Tibial nerve (tissue), 4 donors: ENCODE data around the gene MYOD1. TPM values are rescaled to one million over a fixed set of nuclear protein-coding genes. Genes with fewer than 3 reads are reported as not detected.

Source experiments
- DNase-seq, 2 donors: peaks; one replicate each; pipeline ENCODE4 v3.0.0-alpha.2; 2019; ENCODE audit warnings: low spot score in 2 of 2
- H3K27ac ChIP-seq, 4 donors: fragments of 200-600 bp; sonication (generic) in 3 of 4; one replicate each; pipeline ENCODE4 v1.5.1; 2017 to 2019; ENCODE audit warnings: mild to moderate bottlenecking in 1 of 4
- H3K27me3 ChIP-seq, 2 donors: fragments of 200-600 bp; sonication (generic) in 1 of 2; one replicate each; pipeline versions ENCODE4 v1.5.1 to v1.6.0; 2017 to 2019
- H3K36me3 ChIP-seq, 3 donors: fragments of 200-600 bp; sonication (generic); one replicate each; pipeline ENCODE4 v1.5.1; 2018 to 2019
- H3K4me1 ChIP-seq, 4 donors: fragments of 200-600 bp; sonication (generic) in 3 of 4; one replicate each; pipeline ENCODE4 v1.5.1; 2017 to 2019
- H3K4me3 ChIP-seq, 4 donors: fragments of 200-600 bp; sonication (generic) in 3 of 4; one replicate each; pipeline ENCODE4 v1.5.1; 2017 to 2019; ENCODE audit warnings: mild to moderate bottlenecking in 1 of 4, moderate library complexity in 1 of 4
- H3K9me3 ChIP-seq, 4 donors: fragments of 200-600 bp; sonication (generic) in 3 of 4; one replicate each; pipeline ENCODE4 v1.5.1; 2017 to 2019
- EP300 ChIP-seq, 2 donors: sonication (generic); formaldehyde crosslinking; IDR thresholded peaks; one replicate each; pipeline ENCODE4 v1.6.1; 2017; ENCODE audit warnings: antibody characterized with exemption in 2 of 2, mild to moderate bottlenecking in 1 of 2
- POLR2A ChIP-seq, 2 donors: fragments of 450-650 bp; IDR thresholded peaks; one replicate each; pipeline ENCODE4 v1.6.1; 2017; ENCODE audit warnings: antibody characterized with exemption in 2 of 2, mild to moderate bottlenecking in 2 of 2, moderate library complexity in 2 of 2
- WGBS, 2 donors: methylation state at CpG; one replicate each; pipeline ENCODE4 v1.1.5; 2018; 5-methylcytosine and 5-hydroxymethylcytosine counted together
- total RNA-seq, 4 donors: library from RNA; depleted of rRNA; stranded (reverse); fragments of >200 nt; gene quantifications; one replicate each; pipeline ENCODE4 v1.1.0, GENCODE V29; 2016
- TF ChIP-seq, protein P1 (sequence below), 5 experiments: fragments of 200-600 bp in 3 of 5; fragments of 450-650 bp in 2 of 5; sonication (generic) in 3 of 5; IDR thresholded peaks; one replicate each; pipeline ENCODE4 v1.5.1; 2016 to 2019; ENCODE audit warnings: antibody characterized with exemption in 5 of 5, mild to moderate bottlenecking in 3 of 5, moderate library complexity in 2 of 5

MYOD1 gene
- total RNA-seq, 4 donors from 2014 or later, result not detected

DNA sequence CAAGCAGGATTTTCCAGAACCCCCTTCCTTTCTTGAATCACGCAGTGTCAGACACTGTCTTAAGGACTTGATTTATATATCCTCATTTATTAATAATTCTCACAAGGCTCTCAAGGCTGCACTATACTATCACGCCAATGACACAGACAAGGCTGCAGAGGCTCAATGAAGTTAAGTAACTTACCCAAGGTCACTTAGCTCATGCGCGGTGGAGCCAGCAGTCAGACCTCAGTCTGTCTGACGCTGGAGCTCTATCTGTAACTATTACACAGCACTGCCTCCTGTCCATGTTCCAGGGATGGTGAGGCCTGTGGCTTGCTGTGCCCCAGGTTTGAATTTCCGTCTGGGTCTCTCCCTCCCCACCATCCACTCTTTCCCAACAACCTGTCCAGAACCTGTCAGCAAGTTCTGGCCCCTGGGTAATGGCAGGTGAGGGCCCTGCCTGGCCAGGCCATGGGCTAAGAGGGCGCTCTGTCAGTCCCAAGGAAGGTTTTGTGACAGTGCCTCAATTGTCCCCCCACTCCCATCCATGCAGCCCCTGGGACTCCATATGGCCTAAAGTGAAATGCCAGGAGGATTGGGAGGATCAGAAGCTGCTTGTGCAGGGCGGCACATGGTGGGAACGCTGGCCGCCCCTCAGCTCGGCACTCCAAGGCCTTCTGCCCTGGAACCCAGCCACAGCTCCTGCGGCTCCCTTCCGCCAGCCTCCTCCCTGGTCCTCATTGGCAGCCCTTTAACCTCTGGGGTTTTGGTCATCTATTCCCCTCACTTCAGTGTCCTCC, 23.8 kb downstream of the MYOD1 start:
- peaks cover 0 to 36% of the 10 kb centered on the region in 2 donors for H3K27me3 ChIP-seq
- H3K4me3 ChIP-seq, result no peak overlapping the region
- H3K27ac ChIP-seq, result no peak overlapping the region
- no peak for DNase-seq
- 82 to 87% methylated on average over 13 of the region's 13 CpGs for WGBS, 2 donors
- TF ChIP-seq, protein P1, sequence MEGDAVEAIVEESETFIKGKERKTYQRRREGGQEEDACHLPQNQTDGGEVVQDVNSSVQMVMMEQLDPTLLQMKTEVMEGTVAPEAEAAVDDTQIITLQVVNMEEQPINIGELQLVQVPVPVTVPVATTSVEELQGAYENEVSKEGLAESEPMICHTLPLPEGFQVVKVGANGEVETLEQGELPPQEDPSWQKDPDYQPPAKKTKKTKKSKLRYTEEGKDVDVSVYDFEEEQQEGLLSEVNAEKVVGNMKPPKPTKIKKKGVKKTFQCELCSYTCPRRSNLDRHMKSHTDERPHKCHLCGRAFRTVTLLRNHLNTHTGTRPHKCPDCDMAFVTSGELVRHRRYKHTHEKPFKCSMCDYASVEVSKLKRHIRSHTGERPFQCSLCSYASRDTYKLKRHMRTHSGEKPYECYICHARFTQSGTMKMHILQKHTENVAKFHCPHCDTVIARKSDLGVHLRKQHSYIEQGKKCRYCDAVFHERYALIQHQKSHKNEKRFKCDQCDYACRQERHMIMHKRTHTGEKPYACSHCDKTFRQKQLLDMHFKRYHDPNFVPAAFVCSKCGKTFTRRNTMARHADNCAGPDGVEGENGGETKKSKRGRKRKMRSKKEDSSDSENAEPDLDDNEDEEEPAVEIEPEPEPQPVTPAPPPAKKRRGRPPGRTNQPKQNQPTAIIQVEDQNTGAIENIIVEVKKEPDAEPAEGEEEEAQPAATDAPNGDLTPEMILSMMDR (IDR thresholded peaks at IDR 0.05), result no peak
- no peak for TF ChIP-seq POLR2A (IDR thresholded peaks at IDR 0.05)
- TF ChIP-seq EP300 (IDR thresholded peaks at IDR 0.05), result no peak
- H3K4me1 ChIP-seq, result no peaks in the 10 kb centered on the region
- no peaks in the 10 kb centered on the region for H3K36me3 ChIP-seq
- H3K9me3 ChIP-seq, result no peaks in the 10 kb centered on the region

DNA sequence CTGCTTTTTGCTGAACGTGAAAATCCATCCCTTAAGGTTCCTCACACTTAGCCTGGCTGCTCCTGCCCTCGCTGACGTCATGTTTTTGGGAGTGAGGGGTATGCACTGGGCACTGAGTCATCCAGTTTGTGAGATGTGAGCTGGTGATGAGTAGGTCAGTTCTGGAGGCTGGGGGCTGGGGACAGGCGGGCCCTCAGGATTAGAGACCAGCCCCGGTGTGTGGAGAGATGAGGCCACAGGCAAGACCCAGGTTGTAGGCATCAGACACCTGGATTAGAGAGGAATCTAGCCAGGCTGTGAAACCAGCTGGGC, 24.4 kb downstream of the MYOD1 start:
- Histone ChIP-seq H3K9me3 (no peaks in the 10 kb centered on the region), H3K36me3 (no peaks in the 10 kb centered on the region), H3K27ac (no peak overlapping the region), H3K4me1 (no peaks in the 10 kb centered on the region), H3K4me3 (no peak overlapping the region), H3K27me3 (peaks cover 0 to 31% of the 10 kb centered on the region in 2 donors)
- DNase-seq, result no peak
- WGBS, 2 donors, result 73 to 84% methylated on average over 5 of the region's 5 CpGs
- no peak for TF ChIP-seq EP300 (IDR thresholded peaks at IDR 0.05)
- no peak for TF ChIP-seq POLR2A (IDR thresholded peaks at IDR 0.05)
- TF ChIP-seq, protein P1 (IDR thresholded peaks at IDR 0.05), result no peak

DNA sequence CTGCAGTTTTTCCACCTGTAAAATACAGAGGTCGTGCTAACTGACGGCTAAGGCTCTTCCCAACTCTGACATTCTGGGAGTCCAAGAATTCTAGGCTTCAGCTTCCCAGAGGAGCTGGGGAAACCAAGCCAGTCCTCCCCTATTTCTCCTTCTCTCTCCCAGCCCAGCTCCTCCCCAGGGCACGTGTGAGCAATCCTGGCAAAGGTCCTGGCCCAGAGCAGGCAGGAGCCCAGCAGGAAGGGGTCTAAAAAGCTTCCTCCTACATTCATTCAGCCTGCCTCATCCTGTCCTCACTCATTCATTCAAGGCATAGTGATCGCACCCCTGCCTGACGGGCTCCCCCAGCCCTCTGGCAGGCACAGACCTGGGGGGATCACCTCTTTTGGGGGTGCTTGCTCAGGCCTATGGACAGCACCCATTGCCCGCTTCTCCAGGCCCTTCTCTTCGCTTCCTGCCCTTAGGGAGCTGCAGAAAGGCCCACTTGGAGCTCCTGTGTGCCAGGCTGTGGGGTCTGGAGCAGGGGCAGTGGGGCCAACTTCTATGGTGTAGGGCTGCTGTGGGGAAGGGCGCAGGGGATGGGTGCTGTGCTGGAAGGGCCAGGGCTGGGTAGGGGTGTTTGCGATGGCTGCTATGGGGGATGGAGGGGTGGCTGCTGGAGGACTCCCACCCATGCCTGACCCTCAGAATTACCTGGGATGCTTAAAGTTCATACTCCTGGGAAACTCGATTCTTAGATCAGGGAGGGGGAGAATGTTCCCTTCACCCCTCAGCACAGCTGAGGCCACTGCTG, 25.0 kb downstream of the MYOD1 start:
- WGBS, 2 donors, result 70 to 76% methylated on average over 9 to 10 of the region's 10 CpGs
- no peak overlapping the region for H3K4me3 ChIP-seq
- no peak for TF ChIP-seq POLR2A (IDR thresholded peaks at IDR 0.05)
- TF ChIP-seq, protein P1 (IDR thresholded peaks at IDR 0.05), result no peak
- TF ChIP-seq EP300 (IDR thresholded peaks at IDR 0.05), result no peak

DNA sequence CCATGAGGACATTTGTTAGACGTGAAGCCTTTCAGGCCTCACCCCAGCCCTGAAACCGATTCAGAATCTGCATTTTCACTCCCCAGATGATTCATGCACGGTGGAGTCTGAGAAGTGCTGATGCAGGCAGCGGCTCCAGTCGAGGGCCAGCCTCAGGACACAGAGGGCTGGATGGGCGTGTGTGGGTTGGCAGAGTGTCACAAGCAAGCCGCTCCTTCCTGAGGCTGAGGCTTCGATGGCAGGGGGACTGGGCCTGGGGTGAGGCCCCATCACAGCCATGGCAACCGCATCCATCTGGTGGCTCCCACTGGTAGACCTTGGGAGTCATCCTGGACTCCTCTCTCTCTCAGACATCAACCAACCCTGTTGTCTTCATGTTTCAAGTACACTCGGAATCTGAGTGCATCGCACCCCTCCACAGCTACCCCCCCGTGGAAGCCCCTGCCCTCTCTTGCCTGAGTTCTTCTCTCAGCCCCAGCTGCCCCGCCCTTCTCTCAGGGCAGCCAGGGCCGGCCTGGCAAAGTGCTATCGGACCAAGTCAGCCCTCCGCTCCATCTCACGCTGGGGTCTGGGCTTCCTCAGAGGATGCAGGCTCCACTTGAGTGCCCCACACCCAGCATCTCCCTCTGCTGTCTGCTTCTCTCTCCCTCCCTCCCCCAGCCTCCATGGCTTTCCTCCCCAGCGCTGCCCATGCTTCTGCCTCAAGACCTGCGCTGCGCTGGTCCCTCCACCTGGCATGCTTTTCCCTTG, 25.8 kb downstream of the MYOD1 start:
- WGBS, 2 donors, result 78 to 79% methylated on average over 19 to 20 of the region's 20 CpGs
- TF ChIP-seq, protein P1 (IDR thresholded peaks at IDR 0.05), result no peak
- no peak for TF ChIP-seq EP300 (IDR thresholded peaks at IDR 0.05)
- no peaks in the 10 kb centered on the region for H3K36me3 ChIP-seq
- no peaks in the 10 kb centered on the region for H3K4me1 ChIP-seq
- H3K9me3 ChIP-seq, result no peaks in the 10 kb centered on the region
- no peak overlapping the region for H3K4me3 ChIP-seq
- peaks cover 0 to 19% of the 10 kb centered on the region in 2 donors for H3K27me3 ChIP-seq
- DNase-seq, result no peak
- H3K27ac ChIP-seq, result no peak overlapping the region

More for the DNA sequence above, 25.0 kb downstream of the MYOD1 start:
- no peak for DNase-seq
- no peak overlapping the region for H3K27ac ChIP-seq
- no peaks in the 10 kb centered on the region for H3K36me3 ChIP-seq
- H3K27me3 ChIP-seq, result peaks cover 0 to 25% of the 10 kb centered on the region in 2 donors
- H3K9me3 ChIP-seq, result no peaks in the 10 kb centered on the region
- H3K4me1 ChIP-seq, result no peaks in the 10 kb centered on the region
